HG03432 (cell line): ENCODE data around the gene ABCC12.

Experiments used
- ATAC-seq: cut with Tn5 transposase; IDR thresholded peaks from one replicate; pipeline ENCODE4 v1.9.1; 2021; ENCODE audit warnings: mild to moderate bottlenecking, moderate library complexity; ENCODE audit not compliant: unreplicated experiment

ABCC12 gene

DNA sequence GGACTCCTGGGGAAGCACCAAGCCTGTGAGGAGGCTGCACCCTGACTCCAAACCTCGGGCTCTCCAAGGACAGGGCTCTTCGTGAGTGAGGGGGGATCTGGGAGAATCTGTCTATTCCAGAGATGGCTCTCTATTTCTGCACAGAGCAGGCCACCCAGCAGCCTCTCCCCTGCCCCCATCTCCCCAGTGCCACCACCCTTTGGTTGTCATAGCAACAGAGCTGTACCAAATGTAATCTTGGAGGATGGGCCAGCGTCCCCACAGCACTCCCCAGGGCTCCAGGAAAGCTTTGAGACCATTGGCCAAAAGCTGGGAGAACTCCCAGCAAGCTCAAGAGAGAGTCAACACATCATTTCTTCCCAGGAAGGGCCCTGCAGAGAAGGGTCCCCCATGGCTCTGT lies 49.3 kb downstream of the ABCC12 start:
- no peak for ATAC-seq
